HCT116 (cell line): ENCODE data around the gene UGGT2. TPM values are rescaled to one million over a fixed set of nuclear protein-coding genes. Genes with fewer than 3 reads are reported as not detected.
A peak's percentile ranks its signal among the peaks of the same experiment; 100 is the strongest.

ENCODE experiments used
- ATAC-seq: fragments of 200-7000 bp; cut with Tn5 transposase; 2 replicates; pipeline ENCODE4 v1.9.1; 2020; ENCODE audit warnings: mild to moderate bottlenecking, moderate library complexity
- BruUV-seq: library from RNA; stranded (reverse); fragments of 400-500 nt; replicated peaks from 2 replicates; lab custom pipeline; 2021; lab: Mats Ljungman, UMichigan
- CTCF ChIA-PET: fragments of 300-600 bp; sonication (Branson Sonifier 250); formaldehyde crosslinking; loops from one replicate; lab custom pipeline; 2021; ENCODE audit warnings: antibody characterized with exemption; lab: Charles Lee
- POLR2A ChIA-PET: fragments of 300-600, 350-600 bp; sonication (Branson Sonifier 250); formaldehyde crosslinking; loops from one replicate; lab custom pipeline; 2021; ENCODE audit warnings: antibody characterized with exemption; lab: Charles Lee
- RAD21 ChIA-PET, 2 experiments: fragments of 300-600 bp; sonication (Branson Sonifier 250); formaldehyde crosslinking; loops; one replicate each; lab custom pipeline; 2023; ENCODE audit warnings: low total read pairs in 2 of 2; ENCODE audit not compliant: uncharacterized antibody in 2 of 2, unreplicated experiment in 2 of 2, low non-redundant PET in 1 of 2; lab: Charles Lee
- DNase-seq: peaks from one replicate; pipeline ENCODE4 v3.0.0-alpha.2; 2010; ENCODE audit warnings: low read depth, low spot score
- H2AFZ ChIP-seq: fragments of 200-600 bp; shearing (Covaris generic), sonication (generic); 2 replicates; pipeline ENCODE4 v1.6.1; 2017; ENCODE audit warnings: low read depth, mixed run types, mixed read lengths, antibody characterized with exemption, low read length; ENCODE audit not compliant: poor library complexity, severe bottlenecking
- H3K27ac ChIP-seq: 2 replicates; pipeline ENCODE4 v1.5.1; 2012; ENCODE audit warnings: low read depth, low read length
- H3K27me3 ChIP-seq: fragments of 200-600 bp; sonication (generic); 2 replicates; pipeline ENCODE4 v1.6.1; 2016; ENCODE audit warnings: mixed run types, low read length, mixed read lengths; ENCODE audit not compliant: insufficient read depth
- H3K36me3 ChIP-seq, 2 experiments: fragments of 200-500 bp in 1 of 2; fragments of 200-600 bp in 1 of 2; sonication (Bioruptor generic) in 1 of 2; sonication (generic) in 1 of 2; 2 replicates each; pipeline versions ENCODE4 v1.5.1 to v1.6.1; 2014 to 2016; ENCODE audit warnings: low read length in 2 of 2, inconsistent platforms in 1 of 2, mixed read lengths in 1 of 2, mixed run types in 1 of 2; ENCODE audit not compliant: insufficient read depth in 2 of 2, control insufficient read depth in 1 of 2
- H3K4me1 ChIP-seq, 2 experiments: fragments of 200-600 bp in 1 of 2; sonication (generic) in 1 of 2; 2 replicates each; pipeline versions ENCODE4 v1.5.1 to v1.6.1; 2012 to 2017; ENCODE audit warnings: low read length in 2 of 2, inconsistent platforms in 1 of 2, mild to moderate bottlenecking in 1 of 2, mixed read lengths in 1 of 2, mixed run types in 1 of 2, moderate library complexity in 1 of 2; ENCODE audit not compliant: insufficient read depth in 2 of 2, control insufficient read depth in 1 of 2
- H3K4me2 ChIP-seq: fragments of 200-600 bp; sonication (generic); 2 replicates; pipeline ENCODE4 v1.6.1; 2017; ENCODE audit warnings: mixed run types, low read length, mixed read lengths
- H3K4me3 ChIP-seq, 2 experiments: fragments of 200-600 bp in 1 of 2; sonication (generic) in 1 of 2; replicated peaks in 1 of 2; 2 replicates each; pipeline ENCODE4 v1.5.1; 2011 to 2016; ENCODE audit warnings: low read length in 2 of 2, control low read depth in 1 of 2, low read depth in 1 of 2, mild to moderate bottlenecking in 1 of 2, mixed read lengths in 1 of 2, mixed run types in 1 of 2
- H3K79me2 ChIP-seq: fragments of 200-600 bp; sonication (generic); 2 replicates; pipeline ENCODE4 v1.6.1; 2017; ENCODE audit warnings: mild to moderate bottlenecking, mixed run types, low read length, moderate library complexity, mixed read lengths; ENCODE audit not compliant: insufficient read depth
- H3K9ac ChIP-seq: fragments of 200-600 bp; sonication (generic); 2 replicates; pipeline ENCODE4 v1.6.1; 2016; ENCODE audit warnings: low read length, mixed read lengths
- H3K9me2 ChIP-seq: fragments of 200-600 bp; sonication (generic), shearing (Covaris generic); 2 replicates; pipeline ENCODE4 v1.6.1; 2017; ENCODE audit warnings: mixed run types, mild to moderate bottlenecking, moderate library complexity; ENCODE audit not compliant: insufficient read depth
- H3K9me3 ChIP-seq, 2 experiments: fragments of 200-500 bp in 1 of 2; fragments of 200-600 bp in 1 of 2; sonication (Bioruptor generic) in 1 of 2; sonication (generic) in 1 of 2; 2 replicates each; pipeline ENCODE4 v1.6.1; 2014 to 2017; ENCODE audit warnings: low read length in 2 of 2, mixed read lengths in 2 of 2, inconsistent platforms in 1 of 2, low read depth in 1 of 2, mild to moderate bottlenecking in 1 of 2, mixed run types in 1 of 2, moderate library complexity in 1 of 2; ENCODE audit not compliant: control insufficient read depth in 1 of 2, insufficient read depth in 1 of 2
- H4K20me1 ChIP-seq: fragments of 200-600 bp; sonication (generic), shearing (Covaris generic); 2 replicates; pipeline ENCODE4 v1.6.1; 2017; ENCODE audit warnings: mixed run types, mild to moderate bottlenecking, moderate library complexity; ENCODE audit not compliant: insufficient read depth
- CTCF ChIP-seq, 3 experiments: fragments of 200-600 bp in 1 of 3; sonication (generic) in 1 of 3; IDR thresholded peaks in 2 of 3; conservative IDR thresholded peaks in 1 of 3; 2 replicates each; pipeline ENCODE4 v1.5.1; 2012 to 2017; ENCODE audit warnings: low read depth in 2 of 3, low read length in 2 of 3, antibody characterized with exemption in 1 of 3, borderline replicate concordance in 1 of 3, control low read depth in 1 of 3, mild to moderate bottlenecking in 1 of 3, mixed read lengths in 1 of 3, mixed run types in 1 of 3, moderate library complexity in 1 of 3; ENCODE audit not compliant: insufficient read depth in 1 of 3
- JUND ChIP-seq: IDR thresholded peaks from 2 replicates; pipeline ENCODE4 v1.6.1; 2012
- POLR2AphosphoS5 ChIP-seq: IDR thresholded peaks from 2 replicates; pipeline ENCODE4 v1.6.1; 2011; ENCODE audit warnings: mild to moderate bottlenecking, low read depth, low read length, moderate library complexity
- RAD21 ChIP-seq: IDR thresholded peaks from 2 replicates; pipeline ENCODE4 v1.6.1; 2012; ENCODE audit warnings: low read depth, mild to moderate bottlenecking
- intact Hi-C: fragments of 100-400 bp; cut with micrococcal nuclease; formaldehyde crosslinking; loops from 2 replicates; pipeline ENCODE4 v1.10.0; 2022
- total RNA-seq: library from RNA; stranded (reverse); gene quantifications from one replicate; pipeline ENCODE4 v1.2.1, GENCODE V29; 2021; ENCODE audit not compliant: unreplicated experiment

Gene UGGT2
- total RNA-seq, 1 experiment from 2014 or later, result 27.1 TPM

GRCh38 chr13:96020155-96020575, 33.0 kb downstream of the UGGT2 start:
- Histone ChIP-seq H3K27me3 (no peaks in the 10 kb centered on the region), H3K9me2 (no peaks in the 10 kb centered on the region), H3K9ac (no peak overlapping the region), H3K4me1 (no peaks in the 10 kb centered on the region), H3K9me3 (no peaks in the 10 kb centered on the region), H3K4me2 (no peak overlapping the region), H3K27ac (no peak overlapping the region), H3K79me2 (no peaks in the 10 kb centered on the region), H2AFZ (no peak overlapping the region), H3K4me3 (no peak overlapping the region)
- intact Hi-C loops, result loop anchor here (1.0 to 2.0 kb wide), 3 partner anchors 209 to 947 kb away; no protein-coding TSS in a partner anchor
- DNase-seq (peak; percentile 56), ATAC-seq (peak; percentile 95)
- RAD21 ChIA-PET, result interaction anchor here (0.6 to 1.2 kb wide), 5 partner anchors 209 to 947 kb away, joined by 3 to 4 read pairs (median 3); no protein-coding TSS in a partner anchor
- BruUV-seq, result no TSS peak
- POLR2A ChIA-PET, result interaction anchor here (0.8 kb wide), 1 partner anchor 33 kb away, joined by 3 read pairs; the partner anchor contains the start of gene UGGT2
- TF ChIP-seq CTCF (IDR thresholded peaks at IDR 0.05 in 2 of 3, conservative IDR thresholded peaks at IDR 0.05 in 1 of 3; ENCODE audit: borderline replicate concordance in 1 of 3, insufficient read depth in 1 of 3, low read depth in 2 of 3, low read length in 2 of 3), result peak; percentile 57 to 70 (median 58); a peak in 5 of 6 replicates
- no peak for TF ChIP-seq POLR2AphosphoS5
- peak; percentile 78 for TF ChIP-seq RAD21
- TF ChIP-seq, all 23 proteins: peak for 2
- Histone ChIP-seq H3K36me3 (peaks cover 0 to 2% of the 10 kb centered on the region in 2 experiments; a peak in 1 of 4 replicates), H4K20me1 (no peaks in the 10 kb centered on the region)
- CTCF ChIA-PET, result interaction anchor here (0.6 to 5.7 kb wide), 23 partner anchors 8 to 947 kb away, joined by 3 to 89 read pairs (median 4); partner anchors contain the start of gene UGGT2

GRCh38 chr13:96018135-96018534, 35.1 kb downstream of the UGGT2 start:
- no peaks in the 10 kb centered on the region for H4K20me1 ChIP-seq
- no peaks in the 10 kb centered on the region for H3K9me3 ChIP-seq
- no peak for TF ChIP-seq JUND
- TF ChIP-seq, all 23 proteins: peak for 0
- ChIA-PET CTCF (interaction anchor here (1.5 to 5.7 kb wide), 2 partner anchors 800 to 940 kb away, joined by 4 to 89 read pairs; no protein-coding TSS in a partner anchor), POLR2A (no interaction called here), RAD21 (no interaction called here)
- ATAC-seq (no peak), DNase-seq (no peak)
- Histone ChIP-seq H3K9me2 (no peaks in the 10 kb centered on the region), H3K4me3 (no peak overlapping the region), H3K4me2 (no peak overlapping the region), H3K79me2 (no peaks in the 10 kb centered on the region), H3K27ac (no peak overlapping the region), H3K27me3 (no peaks in the 10 kb centered on the region), H2AFZ (no peak overlapping the region), H3K36me3 (peaks cover 0 to 2% of the 10 kb centered on the region in 2 experiments; a peak in 1 of 4 replicates), H3K9ac (no peak overlapping the region), H3K4me1 (no peaks in the 10 kb centered on the region)
- intact Hi-C loops, result no loop called here
- BruUV-seq, result no TSS peak
